CD8-positive, alpha-beta memory T cell (primary cell): ENCODE measurements around the gene ZNF618. TPM values are rescaled to one million over a fixed set of nuclear protein-coding genes. Genes with fewer than 3 reads are reported as not detected.

ENCODE experiments used
- CTCF ChIA-PET: fragments of 350-600 bp; sonication (Branson Sonifier 250); formaldehyde crosslinking; loops from one replicate; lab custom pipeline; 2021; ENCODE audit warnings: antibody characterized with exemption; lab: Charles Lee
- POLR2A ChIA-PET: fragments of 350-600 bp; sonication (Branson Sonifier 250); formaldehyde crosslinking; loops from one replicate; lab custom pipeline; 2021; ENCODE audit warnings: antibody characterized with exemption; lab: Charles Lee
- DNase-seq, 5 donors: peaks; one replicate each; pipeline versions ENCODE4 v3.0.0 to v3.0.0-alpha.2; 2020 to 2022; ENCODE audit warnings: mixed read lengths in 1 of 5
- H3K27ac ChIP-seq: one replicate; pipeline ENCODE4 v1.7.0; 2013; ENCODE audit warnings: low read depth, mild to moderate bottlenecking, low read length, moderate library complexity
- H3K27me3 ChIP-seq: 2 replicates; pipeline ENCODE4 v1.7.0; 2013; ENCODE audit warnings: low read length, mild to moderate bottlenecking; ENCODE audit not compliant: insufficient read depth, poor library complexity, severe bottlenecking
- H3K36me3 ChIP-seq: 2 replicates; pipeline ENCODE4 v1.7.0; 2013; ENCODE audit warnings: mild to moderate bottlenecking, low read length, moderate library complexity; ENCODE audit not compliant: insufficient read depth
- H3K4me1 ChIP-seq: 2 replicates; pipeline ENCODE4 v1.7.0; 2013; ENCODE audit warnings: mild to moderate bottlenecking, low read length, moderate library complexity; ENCODE audit not compliant: insufficient read depth
- H3K4me3 ChIP-seq: 2 replicates; pipeline ENCODE4 v1.7.0; 2013; ENCODE audit warnings: mild to moderate bottlenecking, low read length
- H3K9me3 ChIP-seq: 2 replicates; pipeline ENCODE4 v1.7.0; 2013; ENCODE audit warnings: mild to moderate bottlenecking, low read length
- H3K27ac Mint-ChIP-seq, 8 donors: one replicate each; pipeline ENCODE4 v1.8.0; 2020 to 2021; ENCODE audit warnings: mixed read lengths in 8 of 8, mild to moderate bottlenecking in 6 of 8, inconsistent platforms in 3 of 8, moderate library complexity in 3 of 8
- H3K27me3 Mint-ChIP-seq, 2 donors: one replicate each; pipeline ENCODE4 v1.8.0; 2020 to 2021; ENCODE audit warnings: mixed read lengths in 2 of 2, mild to moderate bottlenecking in 1 of 2, moderate library complexity in 1 of 2
- H3K36me3 Mint-ChIP-seq, 3 donors: one replicate each; pipeline ENCODE4 v1.8.0; 2020 to 2021; ENCODE audit warnings: mixed read lengths in 3 of 3, inconsistent platforms in 1 of 3, mild to moderate bottlenecking in 1 of 3
- H3K4me1 Mint-ChIP-seq, 3 donors: one replicate each; pipeline ENCODE4 v1.8.0; 2020 to 2021; ENCODE audit warnings: mixed read lengths in 3 of 3, inconsistent platforms in 1 of 3, mild to moderate bottlenecking in 1 of 3
- H3K4me3 Mint-ChIP-seq, 7 donors: one replicate each; pipeline ENCODE4 v1.8.0; 2020 to 2021; ENCODE audit warnings: mixed read lengths in 7 of 7, mild to moderate bottlenecking in 6 of 7, moderate library complexity in 4 of 7, inconsistent platforms in 2 of 7
- H3K9me3 Mint-ChIP-seq, 5 donors: one replicate each; pipeline ENCODE4 v1.8.0; 2020 to 2022; ENCODE audit warnings: mixed read lengths in 5 of 5, mild to moderate bottlenecking in 3 of 5, moderate library complexity in 2 of 5, inconsistent platforms in 1 of 5
- polyA plus RNA-seq: library from polyadenylated mRNA; unstranded; fragments of 300-500 nt; fragmentation: Illumina TruSeq; gene quantifications from one replicate; pipeline ENCODE4 v1.2.3, GENCODE V29; 2021
- total RNA-seq, 2 experiments: library from RNA; stranded (reverse); gene quantifications; one replicate each; pipeline ENCODE4 v1.2.3, GENCODE V29; 2021

The ZNF618 gene
- total and polyA plus RNA-seq, 3 experiments from 2014 or later: 0.55 to 1.2 (median 0.57) TPM

DNA sequence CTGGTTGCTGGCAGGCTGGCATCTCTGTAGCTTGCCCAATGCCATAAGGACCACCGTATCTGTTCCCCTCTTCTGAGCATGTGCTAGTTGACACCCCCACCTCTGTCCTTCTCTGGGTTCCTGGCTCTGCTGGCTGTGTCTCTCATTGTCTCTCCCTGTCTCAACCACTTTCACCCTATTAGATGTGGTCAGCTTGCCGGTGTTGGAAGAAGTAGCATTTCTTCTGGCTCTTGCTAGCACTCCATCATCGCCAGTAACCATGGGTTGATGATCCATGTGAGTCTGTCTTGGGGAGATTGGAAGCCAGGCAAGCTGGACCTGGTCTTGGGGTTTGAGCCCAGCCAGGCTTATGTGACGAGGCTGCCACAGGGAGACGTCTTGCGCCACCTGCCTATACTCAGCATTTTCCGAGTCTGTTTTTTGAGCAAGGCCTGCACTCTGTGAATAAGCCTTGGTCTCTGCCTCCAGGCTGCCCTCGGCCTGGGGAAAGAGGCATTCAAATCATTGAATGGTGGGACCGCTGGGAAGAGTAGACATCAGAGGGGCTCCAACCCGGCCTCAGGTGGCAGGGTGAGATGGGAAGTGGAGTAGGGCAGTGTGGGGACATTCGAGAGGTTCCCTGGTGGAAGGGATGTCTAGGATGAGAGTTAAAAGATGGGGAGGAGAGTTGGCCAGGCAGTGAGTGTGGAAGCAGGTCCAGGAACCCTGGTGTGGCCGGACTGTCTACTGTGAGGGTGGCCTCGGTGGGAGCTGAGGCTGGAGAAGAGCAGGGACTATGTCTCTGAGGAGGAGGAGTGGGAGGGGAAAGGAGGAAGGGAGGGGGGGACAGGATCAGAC lies 74.3 kb downstream of the ZNF618 start:
- Histone ChIP-seq H3K27ac (no peak overlapping the region), H3K4me3 (no peak overlapping the region), H3K4me1 (no peaks in the 10 kb centered on the region), H3K36me3 (no peaks in the 10 kb centered on the region), H3K27me3 (no peaks in the 10 kb centered on the region), H3K9me3 (no peaks in the 10 kb centered on the region)
- Mint-ChIP-seq H3K36me3 (no peaks in the 10 kb centered on the region), H3K27ac (no peak overlapping the region), H3K4me1 (no peaks in the 10 kb centered on the region), H3K9me3 (no peaks in the 10 kb centered on the region), H3K4me3 (no peak overlapping the region), H3K27me3 (peaks cover 6 to 13% of the 10 kb centered on the region in 2 donors)
- ChIA-PET POLR2A (no interaction called here), CTCF (no interaction called here)
- no peak for DNase-seq

- Histone ChIP-seq H3K9me3 (no peaks in the 10 kb centered on the region), H3K4me3 (no peak overlapping the region), H3K4me1 (no peaks in the 10 kb centered on the region), H3K27ac (no peak overlapping the region), H3K36me3 (no peaks in the 10 kb centered on the region), H3K27me3 (no peaks in the 10 kb centered on the region)
- no peaks in the 10 kb centered on the region for H3K9me3 Mint-ChIP-seq
- no peaks in the 10 kb centered on the region for H3K36me3 Mint-ChIP-seq
- H3K4me3 Mint-ChIP-seq: no peak overlapping the region
- POLR2A ChIA-PET: no interaction called here
- CTCF ChIA-PET: no interaction called here
- peaks cover 6 to 13% of the 10 kb centered on the region in 2 donors for H3K27me3 Mint-ChIP-seq
- H3K27ac Mint-ChIP-seq: no peak overlapping the region
- no peak for DNase-seq
- H3K4me1 Mint-ChIP-seq: no peaks in the 10 kb centered on the region
Measured at GRCh38 chr9:113951032-113951372, 74.9 kb downstream of the ZNF618 start.

DNA sequence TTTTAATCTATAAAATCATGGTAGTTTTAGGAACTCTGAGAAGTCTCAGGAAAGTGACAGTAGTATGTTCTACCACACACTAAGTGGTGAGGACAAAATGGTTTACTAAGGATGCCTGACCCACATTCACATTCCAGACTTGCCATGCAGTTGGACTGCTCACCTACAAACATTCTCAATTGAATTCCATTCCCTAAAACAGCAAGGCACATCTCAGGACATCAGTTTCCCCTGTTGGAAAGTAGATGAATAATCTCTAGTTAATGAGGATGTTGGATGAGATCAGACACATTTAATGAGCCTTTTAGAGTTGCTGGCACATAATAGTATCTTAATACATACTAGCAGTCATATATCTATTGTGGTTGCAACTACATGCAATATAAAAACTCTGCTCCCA lies 76.6 kb downstream of the ZNF618 start:
- Histone ChIP-seq H3K27me3 (no peaks in the 10 kb centered on the region), H3K27ac (no peak overlapping the region), H3K4me1 (no peaks in the 10 kb centered on the region), H3K9me3 (no peaks in the 10 kb centered on the region), H3K4me3 (no peak overlapping the region), H3K36me3 (no peaks in the 10 kb centered on the region)
- H3K4me3 Mint-ChIP-seq: no peak overlapping the region
- H3K36me3 Mint-ChIP-seq: no peaks in the 10 kb centered on the region
- H3K9me3 Mint-ChIP-seq: no peaks in the 10 kb centered on the region
- DNase-seq: no peak
- POLR2A ChIA-PET: no interaction called here
- peaks cover 6 to 13% of the 10 kb centered on the region in 2 donors for H3K27me3 Mint-ChIP-seq
- H3K4me1 Mint-ChIP-seq: no peaks in the 10 kb centered on the region
- CTCF ChIA-PET: no interaction called here
- no peak overlapping the region for H3K27ac Mint-ChIP-seq

DNA sequence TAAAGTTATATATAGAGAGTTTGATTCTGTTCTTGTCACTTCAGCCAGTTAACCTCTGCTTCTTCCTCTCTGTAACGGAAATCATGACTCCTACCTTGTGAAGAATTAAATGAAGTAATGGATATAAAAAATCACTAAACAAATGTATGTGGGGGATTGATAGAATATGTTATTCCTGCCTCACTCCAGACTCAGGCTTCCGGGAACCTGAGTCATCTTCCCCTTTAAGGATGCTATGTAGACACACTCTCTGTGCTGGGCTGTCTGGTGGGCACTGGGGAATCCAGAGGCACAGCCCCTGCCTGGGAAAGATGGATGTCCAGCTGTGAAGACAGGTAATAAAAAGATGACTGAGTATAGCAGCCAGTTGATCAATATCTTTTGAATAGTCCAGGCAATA lies 77.4 kb downstream of the ZNF618 start:
- no peaks in the 10 kb centered on the region for H3K27me3 ChIP-seq

DNA sequence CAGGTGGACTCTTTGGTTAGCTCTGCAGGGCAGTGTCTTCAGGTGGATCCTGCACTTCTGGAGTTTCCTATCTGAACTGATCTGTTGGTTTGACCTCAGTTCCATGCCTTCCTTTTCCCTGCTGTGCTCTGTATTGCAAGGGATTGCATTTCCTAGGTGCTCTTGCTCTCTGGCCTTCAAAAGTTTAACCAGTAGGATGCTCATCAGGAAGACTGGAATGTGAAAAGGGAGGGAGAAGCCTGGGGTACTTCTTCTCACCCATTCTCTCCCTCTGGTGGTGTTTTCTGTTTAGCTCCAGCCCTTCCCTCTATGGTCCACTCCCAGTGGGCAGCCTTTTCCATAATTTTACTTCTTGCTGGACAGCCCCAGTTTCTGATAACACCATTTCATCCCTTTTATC lies 78.5 kb downstream of the ZNF618 start:
- no peak overlapping the region for H3K4me3 Mint-ChIP-seq
- Histone ChIP-seq H3K4me3 (no peak overlapping the region), H3K27me3 (no peaks in the 10 kb centered on the region), H3K4me1 (no peaks in the 10 kb centered on the region), H3K27ac (no peak overlapping the region), H3K36me3 (no peaks in the 10 kb centered on the region), H3K9me3 (no peaks in the 10 kb centered on the region)
- POLR2A ChIA-PET: no interaction called here
- H3K9me3 Mint-ChIP-seq: no peaks in the 10 kb centered on the region
- no peaks in the 10 kb centered on the region for H3K36me3 Mint-ChIP-seq
- no peak for DNase-seq
- CTCF ChIA-PET: no interaction called here
- no peak overlapping the region for H3K27ac Mint-ChIP-seq
- H3K27me3 Mint-ChIP-seq: peaks cover 6 to 13% of the 10 kb centered on the region in 2 donors
- H3K4me1 Mint-ChIP-seq: no peaks in the 10 kb centered on the region

More for the DNA sequence above, 77.4 kb downstream of the ZNF618 start:
- Histone ChIP-seq H3K4me3 (no peak overlapping the region), H3K9me3 (no peaks in the 10 kb centered on the region), H3K4me1 (no peaks in the 10 kb centered on the region), H3K27ac (no peak overlapping the region), H3K36me3 (no peaks in the 10 kb centered on the region)
- no peak for DNase-seq
- Mint-ChIP-seq H3K4me3 (no peak overlapping the region), H3K4me1 (no peaks in the 10 kb centered on the region), H3K27me3 (peaks cover 6 to 13% of the 10 kb centered on the region in 2 donors), H3K36me3 (no peaks in the 10 kb centered on the region), H3K9me3 (no peaks in the 10 kb centered on the region), H3K27ac (no peak overlapping the region)
- POLR2A ChIA-PET: no interaction called here
- CTCF ChIA-PET: no interaction called here

GRCh38 chr9:113955076-113955752 lies 79.1 kb downstream of the ZNF618 start:
- H3K4me3 Mint-ChIP-seq: no peak overlapping the region
- peaks cover 0 to 2% (median 0%) of the 10 kb centered on the region in 3 donors for H3K36me3 Mint-ChIP-seq
- Histone ChIP-seq H3K9me3 (no peaks in the 10 kb centered on the region), H3K36me3 (no peaks in the 10 kb centered on the region), H3K27ac (no peak overlapping the region), H3K27me3 (no peaks in the 10 kb centered on the region), H3K4me1 (no peaks in the 10 kb centered on the region), H3K4me3 (no peak overlapping the region)
- POLR2A ChIA-PET: no interaction called here
- DNase-seq: no peak
- CTCF ChIA-PET: no interaction called here
- no peak overlapping the region for H3K27ac Mint-ChIP-seq
- no peaks in the 10 kb centered on the region for H3K4me1 Mint-ChIP-seq
- H3K9me3 Mint-ChIP-seq: no peaks in the 10 kb centered on the region
- peaks cover 6 to 11% of the 10 kb centered on the region in 2 donors for H3K27me3 Mint-ChIP-seq

- Mint-ChIP-seq H3K36me3 (peaks cover 0 to 2% (median 0%) of the 10 kb centered on the region in 3 donors), H3K9me3 (no peaks in the 10 kb centered on the region), H3K4me1 (no peaks in the 10 kb centered on the region), H3K27ac (no peak overlapping the region), H3K27me3 (peaks cover 5 to 6% of the 10 kb centered on the region in 2 donors), H3K4me3 (no peak overlapping the region)
- Histone ChIP-seq H3K4me3 (no peak overlapping the region), H3K9me3 (no peaks in the 10 kb centered on the region), H3K27me3 (no peaks in the 10 kb centered on the region), H3K36me3 (no peaks in the 10 kb centered on the region), H3K27ac (no peak overlapping the region), H3K4me1 (no peaks in the 10 kb centered on the region)
- POLR2A ChIA-PET: no interaction called here
- DNase-seq: no peak
- CTCF ChIA-PET: no interaction called here
Measured at GRCh38 chr9:113956901-113957300, 80.8 kb downstream of the ZNF618 start.

DNA sequence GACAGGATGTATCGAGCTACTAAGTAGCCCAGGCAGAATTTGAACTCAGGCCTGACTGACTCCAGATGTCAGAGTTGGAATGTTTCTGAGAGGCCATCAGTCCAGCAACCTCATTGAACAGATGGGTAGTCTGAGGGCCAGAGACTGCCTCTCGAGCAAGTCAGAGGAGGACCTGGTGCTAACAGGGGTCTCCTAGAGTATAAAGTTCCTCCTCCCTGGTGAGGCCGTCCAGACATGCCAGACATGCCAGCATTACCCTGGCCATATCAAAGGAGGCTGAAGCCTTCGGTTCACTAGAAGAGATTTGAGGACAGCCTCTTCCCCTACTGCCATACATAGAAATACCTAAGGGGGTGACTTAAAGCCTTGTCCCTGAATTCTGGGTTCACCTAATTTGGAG lies 81.2 kb downstream of the ZNF618 start:
- Mint-ChIP-seq H3K4me3 (no peak overlapping the region), H3K4me1 (no peaks in the 10 kb centered on the region), H3K9me3 (no peaks in the 10 kb centered on the region), H3K27me3 (peaks cover 3 to 6% of the 10 kb centered on the region in 2 donors), H3K36me3 (peaks cover 0 to 2% (median 0%) of the 10 kb centered on the region in 3 donors), H3K27ac (no peak overlapping the region)
- DNase-seq: no peak
- no peaks in the 10 kb centered on the region for H3K27me3 ChIP-seq
- POLR2A ChIA-PET: no interaction called here
- no peaks in the 10 kb centered on the region for H3K9me3 ChIP-seq
- no peak overlapping the region for H3K4me3 ChIP-seq
- no peaks in the 10 kb centered on the region for H3K36me3 ChIP-seq
- H3K4me1 ChIP-seq: no peaks in the 10 kb centered on the region
- no peak overlapping the region for H3K27ac ChIP-seq
- CTCF ChIA-PET: no interaction called here
